ENCODE data around the gene ZNF213. TPM values are rescaled to one million over a fixed set of nuclear protein-coding genes. Genes with fewer than 3 reads are reported as not detected.

The ZNF213 gene
- total RNA-seq, 1 experiment from 2014 or later, result 15.9 TPM

DNA sequence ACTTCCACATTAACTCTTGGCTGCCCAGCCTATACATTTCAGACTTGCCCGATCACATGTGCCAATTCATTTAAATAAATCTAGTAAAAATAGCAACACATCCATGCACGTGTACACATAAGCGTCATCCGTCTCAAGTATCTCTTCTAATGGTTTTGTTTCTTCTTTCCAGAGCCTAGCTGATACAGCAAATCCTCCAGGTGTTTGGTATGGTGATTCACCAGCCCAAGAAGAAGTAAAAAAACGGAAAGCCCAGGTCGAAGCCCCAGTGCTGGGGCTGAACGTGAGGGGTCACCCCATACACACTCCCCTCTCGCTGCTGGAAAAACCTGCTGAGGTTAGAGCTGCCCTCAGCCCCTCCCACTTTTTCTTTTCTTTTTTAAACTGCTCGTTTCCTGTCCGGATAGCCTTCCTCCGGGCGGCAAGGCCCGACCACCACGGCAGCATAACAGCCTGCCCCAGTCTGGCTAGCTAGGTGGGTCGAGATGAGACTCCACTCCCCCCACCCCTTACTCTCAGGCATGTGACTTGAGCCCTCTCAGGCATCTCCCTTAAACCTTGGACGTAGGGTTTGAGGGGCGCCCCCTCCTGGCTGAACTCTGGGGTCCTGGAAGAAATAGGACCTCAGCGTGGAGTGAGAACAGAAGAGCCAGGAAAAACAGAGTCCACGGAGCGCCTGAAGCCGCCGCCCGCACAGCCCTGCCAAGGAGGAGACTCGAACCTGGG, 39.2 kb downstream of the ZNF213 start:
- TF ChIP-seq, protein P1, sequence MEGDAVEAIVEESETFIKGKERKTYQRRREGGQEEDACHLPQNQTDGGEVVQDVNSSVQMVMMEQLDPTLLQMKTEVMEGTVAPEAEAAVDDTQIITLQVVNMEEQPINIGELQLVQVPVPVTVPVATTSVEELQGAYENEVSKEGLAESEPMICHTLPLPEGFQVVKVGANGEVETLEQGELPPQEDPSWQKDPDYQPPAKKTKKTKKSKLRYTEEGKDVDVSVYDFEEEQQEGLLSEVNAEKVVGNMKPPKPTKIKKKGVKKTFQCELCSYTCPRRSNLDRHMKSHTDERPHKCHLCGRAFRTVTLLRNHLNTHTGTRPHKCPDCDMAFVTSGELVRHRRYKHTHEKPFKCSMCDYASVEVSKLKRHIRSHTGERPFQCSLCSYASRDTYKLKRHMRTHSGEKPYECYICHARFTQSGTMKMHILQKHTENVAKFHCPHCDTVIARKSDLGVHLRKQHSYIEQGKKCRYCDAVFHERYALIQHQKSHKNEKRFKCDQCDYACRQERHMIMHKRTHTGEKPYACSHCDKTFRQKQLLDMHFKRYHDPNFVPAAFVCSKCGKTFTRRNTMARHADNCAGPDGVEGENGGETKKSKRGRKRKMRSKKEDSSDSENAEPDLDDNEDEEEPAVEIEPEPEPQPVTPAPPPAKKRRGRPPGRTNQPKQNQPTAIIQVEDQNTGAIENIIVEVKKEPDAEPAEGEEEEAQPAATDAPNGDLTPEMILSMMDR (conservative IDR thresholded peaks at IDR 0.05), result peak; percentile 68
- TF ChIP-seq EZH2 (IDR thresholded peaks at IDR 0.05; ENCODE audit: low read depth), result no peak
- H3K27ac ChIP-seq, result no peak overlapping the region
- H2AFZ ChIP-seq, result peak overlapping the region; percentile 72
- no peak for DNase-seq
- peak overlapping the region; percentile 43; the same call in 1 of the 2 replicates for H3K4me3 ChIP-seq
- peaks cover 7% of the 10 kb centered on the region for H3K4me1 ChIP-seq (replicated peaks; ENCODE audit: insufficient read depth)
- intact Hi-C loops (cut with micrococcal nuclease; ENCODE audit: unreplicated experiment), result no loop called here
- H4K20me1 ChIP-seq (ENCODE audit: insufficient read depth), result no peaks in the 10 kb centered on the region
- H3K27me3 ChIP-seq (ENCODE audit: insufficient read depth, low read depth), result no peaks in the 10 kb centered on the region
- peak overlapping the region; percentile 70 for H3K4me2 ChIP-seq
- no peaks in the 10 kb centered on the region for H3K79me2 ChIP-seq (ENCODE audit: low read depth)
- H3F3A ChIP-seq (ENCODE audit: insufficient read depth, low read depth), result peaks cover 22% of the 10 kb centered on the region
- H3K36me3 ChIP-seq (ENCODE audit: low read depth), result no peaks in the 10 kb centered on the region
- no peaks in the 10 kb centered on the region for H3K9me3 ChIP-seq (ENCODE audit: insufficient read depth, low read depth)
- CTCF ChIA-PET, result interaction anchor here (0.6 to 0.7 kb wide), 3 partner anchors 10 to 298 kb away, joined by 3 to 12 read pairs (median 3); no protein-coding TSS in a partner anchor
- H3K9me2 ChIP-seq (ENCODE audit: insufficient read depth), result no peaks in the 10 kb centered on the region
- BruUV-seq (replicated peaks), result no TSS peak
- POLR2A ChIA-PET (ENCODE audit: unreplicated experiment), result interaction anchor here (0.5 kb wide), 1 partner anchor 12 kb away, joined by 5 read pairs; no protein-coding TSS in a partner anchor

DNA sequence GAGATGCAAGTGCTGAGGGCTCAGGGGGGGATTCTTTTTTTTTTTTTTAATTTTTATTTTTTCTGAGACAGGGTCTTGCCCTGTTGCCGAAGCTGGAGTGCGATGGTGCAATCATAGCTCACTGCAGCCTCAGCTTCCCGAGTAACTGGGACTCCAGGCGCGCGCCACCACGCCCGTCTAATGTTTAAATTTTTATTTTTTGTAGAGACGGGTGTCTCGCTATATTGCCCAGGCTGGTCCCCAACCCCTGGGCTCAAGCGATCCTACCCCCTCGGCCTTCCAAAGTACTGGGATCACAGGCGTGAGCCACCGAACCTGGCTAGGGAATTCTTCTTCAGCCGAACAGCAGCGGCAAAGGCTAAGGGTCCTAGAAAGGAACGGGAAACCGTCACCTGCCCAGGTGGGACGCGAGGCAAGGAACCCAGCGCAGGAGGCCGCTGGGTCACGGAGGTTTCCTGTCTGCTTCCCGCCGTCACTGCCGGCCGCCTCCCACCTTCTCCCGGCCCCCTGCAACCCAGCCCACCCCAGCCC, 39.9 kb downstream of the ZNF213 start:
- Histone ChIP-seq H3K9me3 (ENCODE audit: insufficient read depth, low read depth) (no peaks in the 10 kb centered on the region), H3K36me3 (ENCODE audit: low read depth) (no peaks in the 10 kb centered on the region), H3K27ac (no peak overlapping the region), H3K4me1 (replicated peaks; ENCODE audit: insufficient read depth) (peaks cover 7% of the 10 kb centered on the region), H3K9me2 (ENCODE audit: insufficient read depth) (no peaks in the 10 kb centered on the region), H2AFZ (no peak overlapping the region; the same call in 1 of the 2 replicates), H3K4me2 (peak overlapping the region; percentile 70), H3K4me3 (peak overlapping the region; percentile 43; the same call in 1 of the 2 replicates), H3K79me2 (ENCODE audit: low read depth) (no peaks in the 10 kb centered on the region), H3K27me3 (ENCODE audit: insufficient read depth, low read depth) (no peaks in the 10 kb centered on the region), H4K20me1 (ENCODE audit: insufficient read depth) (no peaks in the 10 kb centered on the region), H3F3A (ENCODE audit: insufficient read depth, low read depth) (peaks cover 22% of the 10 kb centered on the region)
- BruUV-seq (replicated peaks), result no TSS peak
- TF ChIP-seq EZH2 (IDR thresholded peaks at IDR 0.05; ENCODE audit: low read depth), result no peak
- TF ChIP-seq, protein P1 (conservative IDR thresholded peaks at IDR 0.05), result peak; percentile 24; the same call in 1 of the 2 replicates
- DNase-seq, result no peak
- intact Hi-C loops (cut with micrococcal nuclease; ENCODE audit: unreplicated experiment), result no loop called here
- POLR2A ChIA-PET (ENCODE audit: unreplicated experiment), result interaction anchor here (0.5 kb wide), 1 partner anchor 13 kb away, joined by 5 read pairs; no protein-coding TSS in a partner anchor
- CTCF ChIA-PET, result interaction anchor here (0.6 to 0.7 kb wide), 3 partner anchors 10 to 297 kb away, joined by 3 to 12 read pairs (median 3); no protein-coding TSS in a partner anchor

DNA sequence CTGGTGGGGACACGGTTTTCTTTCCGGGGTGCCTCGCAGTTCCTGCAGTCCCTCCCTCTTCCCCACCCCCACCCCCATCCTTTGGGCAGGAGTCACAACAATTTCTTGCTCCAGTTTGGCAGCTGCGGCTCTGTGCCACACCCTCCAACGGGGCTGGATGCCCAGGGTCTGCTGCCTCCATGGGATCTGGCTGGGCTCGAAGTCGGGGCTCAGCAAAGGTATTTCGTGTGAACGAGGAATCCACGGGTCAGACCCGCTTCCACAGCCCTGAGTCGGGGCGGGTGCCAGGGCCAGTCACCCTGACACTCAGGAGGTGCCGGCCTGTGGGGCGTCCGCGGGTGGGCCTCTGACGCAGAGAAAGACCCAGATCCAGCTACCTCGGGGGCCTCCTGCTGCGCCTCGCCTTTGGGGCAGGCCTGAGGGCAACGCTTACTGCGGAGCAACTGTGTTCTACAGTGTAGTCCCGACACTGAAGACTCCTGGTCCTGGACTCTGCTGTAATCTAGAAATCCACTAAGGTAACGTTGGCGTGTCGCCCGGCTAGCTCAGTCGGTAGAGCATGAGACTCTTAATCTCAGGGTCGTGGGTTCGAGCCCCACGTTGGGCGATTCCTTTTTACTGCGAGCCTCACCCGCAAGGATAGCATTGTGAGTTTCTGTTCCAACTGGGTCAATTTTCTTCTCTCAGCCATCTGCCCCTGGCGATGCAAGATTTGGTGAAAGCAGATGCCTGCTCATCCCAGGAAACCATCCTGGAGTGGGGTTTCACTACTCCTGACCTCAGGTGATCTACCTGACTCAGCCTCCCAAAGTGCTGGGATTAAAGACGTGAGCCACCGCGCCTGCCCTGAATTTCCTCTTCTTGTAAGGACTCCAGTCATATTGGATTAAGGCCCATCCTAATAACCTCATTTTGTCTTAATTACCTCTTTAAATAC, 40.6 kb downstream of the ZNF213 start:
- H2AFZ ChIP-seq, result peak overlapping the region; percentile 59; the same call in 1 of the 2 replicates
- H3K27ac ChIP-seq, result no peak overlapping the region
- TF ChIP-seq, protein P1 (conservative IDR thresholded peaks at IDR 0.05), result no peak
- TF ChIP-seq EZH2 (IDR thresholded peaks at IDR 0.05; ENCODE audit: low read depth), result no peak
- peaks cover 22% of the 10 kb centered on the region for H3F3A ChIP-seq (ENCODE audit: insufficient read depth, low read depth)
- H3K4me1 ChIP-seq (replicated peaks; ENCODE audit: insufficient read depth), result peaks cover 7% of the 10 kb centered on the region
- H3K9me2 ChIP-seq (ENCODE audit: insufficient read depth), result no peaks in the 10 kb centered on the region
- DNase-seq, result peak in 1 of 2 experiments; percentile 49
- peak overlapping the region; percentile 43; the same call in 1 of the 2 replicates for H3K4me3 ChIP-seq
- no peaks in the 10 kb centered on the region for H4K20me1 ChIP-seq (ENCODE audit: insufficient read depth)
- H3K27me3 ChIP-seq (ENCODE audit: insufficient read depth, low read depth), result no peaks in the 10 kb centered on the region
- intact Hi-C loops (cut with micrococcal nuclease; ENCODE audit: unreplicated experiment), result no loop called here
- no peaks in the 10 kb centered on the region for H3K79me2 ChIP-seq (ENCODE audit: low read depth)
- BruUV-seq (replicated peaks), result no TSS peak
- no peaks in the 10 kb centered on the region for H3K36me3 ChIP-seq (ENCODE audit: low read depth)
- CTCF ChIA-PET, result interaction anchor here (0.6 to 0.7 kb wide), 3 partner anchors 9 to 296 kb away, joined by 3 to 11 read pairs (median 3); partner anchors contain the start of gene ZNF263
- H3K9me3 ChIP-seq (ENCODE audit: insufficient read depth, low read depth), result no peaks in the 10 kb centered on the region
- POLR2A ChIA-PET (ENCODE audit: unreplicated experiment), result interaction anchor here (0.6 kb wide), 1 partner anchor 1584 kb away, joined by 3 read pairs; no protein-coding TSS in a partner anchor
- H3K4me2 ChIP-seq, result peak overlapping the region; percentile 70
